ENCODE results near the gene FOXA1.

DNA sequence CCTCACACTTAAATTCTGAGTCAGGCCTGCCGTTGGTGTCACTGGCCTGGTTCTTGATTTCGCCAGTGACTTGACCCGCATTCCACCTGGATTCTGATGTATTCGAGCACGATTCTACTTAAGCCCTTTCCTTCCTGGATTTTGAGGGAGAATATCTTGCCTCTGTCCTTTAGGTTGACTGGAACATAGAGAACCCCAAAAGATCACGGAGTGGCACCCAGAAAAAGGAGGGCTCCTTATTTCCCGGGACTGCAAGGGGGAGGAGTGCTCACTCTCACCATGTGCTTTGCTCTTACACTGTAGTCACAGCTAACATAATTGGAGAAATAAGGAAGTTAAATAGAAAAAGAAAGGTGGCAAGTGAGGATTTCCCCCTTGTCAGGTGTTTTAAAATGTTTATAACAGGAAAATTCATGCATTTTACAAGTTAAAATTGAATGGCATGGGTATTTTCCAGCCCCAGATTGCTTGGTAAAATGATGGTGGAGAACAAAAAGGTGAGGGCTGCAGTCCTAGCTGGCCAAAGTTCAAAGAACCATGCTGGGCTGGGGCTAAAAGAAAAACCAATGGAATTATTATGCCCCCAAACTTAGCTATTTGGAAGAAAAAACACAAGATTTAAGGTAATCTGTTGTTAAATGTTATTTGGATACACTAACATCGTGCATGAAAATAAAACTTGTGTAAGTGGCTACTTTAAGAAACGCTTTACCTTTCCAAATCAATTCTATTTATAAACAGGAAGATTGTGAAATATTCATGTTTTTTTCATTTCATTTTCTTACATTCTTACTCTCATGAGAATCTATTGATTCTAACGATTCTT lies 8.9 kb downstream of the FOXA1 start:
- TF ChIP-seq EP300 (IDR thresholded peaks at IDR 0.05) (no peak), POLR2A (IDR thresholded peaks at IDR 0.05) (no peak), POLR2AphosphoS5 (IDR thresholded peaks at IDR 0.05) (no peak)
- TF ChIP-seq, protein P1, sequence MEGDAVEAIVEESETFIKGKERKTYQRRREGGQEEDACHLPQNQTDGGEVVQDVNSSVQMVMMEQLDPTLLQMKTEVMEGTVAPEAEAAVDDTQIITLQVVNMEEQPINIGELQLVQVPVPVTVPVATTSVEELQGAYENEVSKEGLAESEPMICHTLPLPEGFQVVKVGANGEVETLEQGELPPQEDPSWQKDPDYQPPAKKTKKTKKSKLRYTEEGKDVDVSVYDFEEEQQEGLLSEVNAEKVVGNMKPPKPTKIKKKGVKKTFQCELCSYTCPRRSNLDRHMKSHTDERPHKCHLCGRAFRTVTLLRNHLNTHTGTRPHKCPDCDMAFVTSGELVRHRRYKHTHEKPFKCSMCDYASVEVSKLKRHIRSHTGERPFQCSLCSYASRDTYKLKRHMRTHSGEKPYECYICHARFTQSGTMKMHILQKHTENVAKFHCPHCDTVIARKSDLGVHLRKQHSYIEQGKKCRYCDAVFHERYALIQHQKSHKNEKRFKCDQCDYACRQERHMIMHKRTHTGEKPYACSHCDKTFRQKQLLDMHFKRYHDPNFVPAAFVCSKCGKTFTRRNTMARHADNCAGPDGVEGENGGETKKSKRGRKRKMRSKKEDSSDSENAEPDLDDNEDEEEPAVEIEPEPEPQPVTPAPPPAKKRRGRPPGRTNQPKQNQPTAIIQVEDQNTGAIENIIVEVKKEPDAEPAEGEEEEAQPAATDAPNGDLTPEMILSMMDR (IDR thresholded peaks at IDR 0.05), result no peak

Measured in sigmoid colon (tissue), 4 donors.